ENCODE results near the gene LRRC32. TPM values are rescaled to one million over a fixed set of nuclear protein-coding genes. Genes with fewer than 3 reads are reported as not detected.

The LRRC32 gene
- total RNA-seq, 2 experiments from 2014 or later: 1.8 to 2.4 TPM

DNA sequence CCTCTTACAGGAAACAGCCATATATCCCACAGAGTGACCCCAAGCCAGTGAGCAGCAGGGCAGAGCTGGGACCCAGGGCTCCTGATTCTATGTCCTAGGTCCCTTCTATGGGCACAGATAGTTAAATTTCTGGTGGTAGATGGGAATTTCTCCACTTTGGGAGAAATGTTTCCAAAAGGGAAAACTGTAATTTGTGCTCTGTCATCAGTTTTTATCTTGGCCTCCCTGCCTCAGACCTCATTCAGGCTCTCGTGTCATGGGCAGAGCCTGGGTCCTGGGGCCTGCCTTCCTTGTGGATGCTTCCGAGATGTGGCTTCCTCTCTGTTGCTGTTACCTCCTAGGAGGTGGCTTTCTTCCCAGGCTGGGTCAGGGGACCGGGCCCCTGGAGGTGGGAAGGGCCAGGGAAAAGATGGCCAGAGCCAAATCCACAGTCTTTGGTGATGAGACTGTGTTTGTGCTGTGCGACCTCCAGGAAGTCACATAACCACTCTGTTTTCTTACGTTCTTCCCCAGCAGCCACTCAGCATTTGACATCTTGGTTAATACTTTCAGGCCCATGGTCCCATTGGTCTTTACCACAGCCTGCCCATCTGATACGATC is 8.6 kb downstream of the LRRC32 start:
- no peaks in the 10 kb centered on the region for H3K9me3 Mint-ChIP-seq
- Histone ChIP-seq H3K4me3 (ENCODE audit: low read length) (no peak overlapping the region), H3K36me3 (ENCODE audit: insufficient read depth, low read length) (no peaks in the 10 kb centered on the region), H3K4me1 (ENCODE audit: insufficient read depth, low read length) (peaks cover 27% of the 10 kb centered on the region), H3K27ac (ENCODE audit: low read depth in 1 of 2, low read length in 2 of 2) (no peak overlapping the region), H3K9me3 (ENCODE audit: control insufficient read depth in 1 of 2, insufficient read depth in 1 of 2, low read length in 2 of 2) (no peaks in the 10 kb centered on the region), H3K27me3 (ENCODE audit: control insufficient read depth in 1 of 2, insufficient read depth in 2 of 2, low read length in 2 of 2) (no peaks in the 10 kb centered on the region)
- peaks cover 17% of the 10 kb centered on the region for H3K4me1 Mint-ChIP-seq (ENCODE audit: low read depth)
- POLR2A ChIA-PET: no interaction called here
- CTCF ChIA-PET: no interaction called here
- intact Hi-C loops (cut with DNase I, micrococcal nuclease): no loop called here
- DNase-seq: no peak
- TF ChIP-seq CTCF (IDR thresholded peaks at IDR 0.05): no peak
- H3K27me3 Mint-ChIP-seq: no peaks in the 10 kb centered on the region
- no peak overlapping the region for H3K27ac Mint-ChIP-seq
- no peak for ATAC-seq (ENCODE audit: poor library complexity)
- no peak overlapping the region for H3K4me3 Mint-ChIP-seq
- no peaks in the 10 kb centered on the region for H3K36me3 Mint-ChIP-seq (ENCODE audit: low read depth)

GRCh38 chr11:76661306-76661751 is 9.2 kb downstream of the LRRC32 start:
- Mint-ChIP-seq H3K27me3 (no peaks in the 10 kb centered on the region), H3K27ac (no peak overlapping the region), H3K36me3 (ENCODE audit: low read depth) (no peaks in the 10 kb centered on the region), H3K9me3 (no peaks in the 10 kb centered on the region), H3K4me3 (no peak overlapping the region), H3K4me1 (ENCODE audit: low read depth) (peaks cover 17% of the 10 kb centered on the region)
- no peak for TF ChIP-seq CTCF (IDR thresholded peaks at IDR 0.05)
- no peak overlapping the region for H3K27ac ChIP-seq (ENCODE audit: low read depth in 1 of 2, low read length in 2 of 2)
- no peak for DNase-seq
- no peaks in the 10 kb centered on the region for H3K36me3 ChIP-seq (ENCODE audit: insufficient read depth, low read length)
- H3K4me1 ChIP-seq (ENCODE audit: insufficient read depth, low read length): peaks cover 27% of the 10 kb centered on the region
- POLR2A ChIA-PET: no interaction called here
- no peaks in the 10 kb centered on the region for H3K27me3 ChIP-seq (ENCODE audit: control insufficient read depth in 1 of 2, insufficient read depth in 2 of 2, low read length in 2 of 2)
- intact Hi-C loops (cut with DNase I, micrococcal nuclease): no loop called here
- ATAC-seq (ENCODE audit: poor library complexity): no peak
- no peak overlapping the region for H3K4me3 ChIP-seq (ENCODE audit: low read length)
- CTCF ChIA-PET: no interaction called here
- no peaks in the 10 kb centered on the region for H3K9me3 ChIP-seq (ENCODE audit: control insufficient read depth in 1 of 2, insufficient read depth in 1 of 2, low read length in 2 of 2)

DNA sequence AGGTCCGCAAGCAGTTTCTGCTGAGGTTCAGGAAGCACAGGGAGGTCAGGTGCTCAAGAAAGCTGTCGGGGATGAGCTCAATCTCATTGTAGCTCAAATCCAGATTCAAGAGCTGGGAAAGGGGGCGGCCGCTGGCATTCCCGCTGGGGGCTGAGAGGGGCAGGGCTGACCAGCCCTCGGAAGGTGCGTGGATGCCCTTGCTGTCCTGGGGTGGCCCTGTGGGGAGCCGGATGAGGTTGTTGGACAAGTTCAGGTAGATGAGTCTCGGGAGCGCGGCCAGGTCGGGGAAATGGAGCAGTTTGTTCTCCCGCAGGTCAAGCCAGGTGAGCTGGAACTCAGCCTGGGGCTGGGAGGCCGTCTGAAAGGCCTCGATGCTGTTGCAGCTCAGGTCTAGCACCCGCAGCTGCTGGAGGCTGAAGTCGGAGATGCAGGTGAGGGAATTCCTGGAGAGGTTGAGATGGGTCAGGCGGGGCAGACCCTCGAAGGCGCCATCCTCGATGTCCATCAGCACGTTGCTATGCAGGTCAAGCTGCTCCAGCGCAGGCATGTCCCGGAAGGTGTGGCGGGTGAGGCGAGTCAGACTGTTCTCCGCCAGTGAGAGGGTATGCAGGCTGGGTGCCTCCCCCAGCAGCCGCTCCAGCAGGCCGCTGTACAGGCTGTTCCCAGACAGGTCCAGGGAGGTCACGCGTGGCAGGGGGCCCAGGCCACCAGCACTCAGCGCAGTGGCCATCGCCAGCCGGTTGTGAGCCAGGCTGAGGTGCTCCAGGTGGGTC is 9.8 kb downstream of the LRRC32 start:
- peaks cover 21% of the 10 kb centered on the region for H3K4me1 ChIP-seq (ENCODE audit: insufficient read depth, low read length)
- intact Hi-C loops (cut with DNase I, micrococcal nuclease): no loop called here
- Mint-ChIP-seq H3K4me1 (ENCODE audit: low read depth) (peaks cover 16% of the 10 kb centered on the region), H3K27ac (no peak overlapping the region), H3K27me3 (no peaks in the 10 kb centered on the region), H3K9me3 (no peaks in the 10 kb centered on the region), H3K36me3 (ENCODE audit: low read depth) (no peaks in the 10 kb centered on the region), H3K4me3 (no peak overlapping the region)
- ATAC-seq (ENCODE audit: poor library complexity): no peak
- ChIA-PET CTCF (no interaction called here), POLR2A (no interaction called here)
- H3K27ac ChIP-seq (ENCODE audit: low read depth in 1 of 2, low read length in 2 of 2): no peak overlapping the region
- H3K36me3 ChIP-seq (ENCODE audit: insufficient read depth, low read length): no peaks in the 10 kb centered on the region
- no peak for TF ChIP-seq CTCF (IDR thresholded peaks at IDR 0.05)
- H3K4me3 ChIP-seq (ENCODE audit: low read length): no peak overlapping the region
- no peak for DNase-seq
- H3K27me3 ChIP-seq (ENCODE audit: control insufficient read depth in 1 of 2, insufficient read depth in 2 of 2, low read length in 2 of 2): no peaks in the 10 kb centered on the region
- H3K9me3 ChIP-seq (ENCODE audit: control insufficient read depth in 1 of 2, insufficient read depth in 1 of 2, low read length in 2 of 2): no peaks in the 10 kb centered on the region
